HEK293T (cell line): ENCODE results near the gene SLC25A29.
"Not testable (repeated sequence)": the region's sequence is repeated elsewhere in the genome, so short reads cannot be mapped to it uniquely, and the experiment has no call there.

Source experiments
- CTCF ChIA-PET: fragments of 350-600 bp; formaldehyde crosslinking; extraction: SDS; loops from one replicate; lab custom pipeline; 2021; ENCODE audit warnings: antibody characterized with exemption, inconsistent platforms; lab: Yijun Ruan, JAX
- POLR2A ChIA-PET: fragments of 350-600 bp; formaldehyde crosslinking; extraction: SDS; loops from one replicate; lab custom pipeline; 2020; ENCODE audit warnings: antibody characterized with exemption, inconsistent platforms; lab: Yijun Ruan, JAX
- DNase-seq: peaks from one replicate; pipeline ENCODE4 v3.0.0; 2012; ENCODE audit warnings: mixed read lengths; ENCODE audit errors: extremely low spot score
- ARNT ChIP-seq: fragments of 450-650 bp; IDR thresholded peaks from 2 replicates; pipeline ENCODE4 v1.6.1; 2017; ENCODE audit warnings: mild to moderate bottlenecking
- BHLHE40 ChIP-seq: fragments of 450-650 bp; IDR thresholded peaks from 2 replicates; pipeline ENCODE4 v1.6.1; 2016; ENCODE audit warnings: mild to moderate bottlenecking, moderate library complexity, borderline replicate concordance
- CTBP1 ChIP-seq: fragments of 450-650 bp; IDR thresholded peaks from 2 replicates; pipeline ENCODE4 v1.6.1; 2016; ENCODE audit warnings: borderline replicate concordance
- ELF4 ChIP-seq: fragments of 450-650 bp; IDR thresholded peaks from 2 replicates; pipeline ENCODE4 v1.6.1; 2017; ENCODE audit warnings: antibody characterized with exemption
- FOXA1 ChIP-seq: fragments of 450-650 bp; IDR thresholded peaks from 2 replicates; pipeline ENCODE4 v1.6.1; 2016; ENCODE audit warnings: mild to moderate bottlenecking
- FOXK2 ChIP-seq: fragments of 450-650 bp; IDR thresholded peaks from 2 replicates; pipeline ENCODE4 v1.6.1; 2016; ENCODE audit warnings: mild to moderate bottlenecking
- FOXM1 ChIP-seq: fragments of 450-650 bp; IDR thresholded peaks from 2 replicates; pipeline ENCODE4 v1.6.1; 2017; ENCODE audit warnings: mild to moderate bottlenecking, borderline replicate concordance
- HDGF ChIP-seq: fragments of 450-650 bp; IDR thresholded peaks from 2 replicates; pipeline ENCODE4 v1.6.1; 2017; ENCODE audit warnings: antibody characterized with exemption, borderline replicate concordance
- L3MBTL2 ChIP-seq: fragments of 450-650 bp; conservative IDR thresholded peaks from 2 replicates; pipeline ENCODE4 v1.6.1; 2016; ENCODE audit warnings: mild to moderate bottlenecking
- LEF1 ChIP-seq: fragments of 450-650 bp; IDR thresholded peaks from 2 replicates; pipeline ENCODE4 v1.6.1; 2017; ENCODE audit warnings: mild to moderate bottlenecking, borderline replicate concordance
- NFRKB ChIP-seq: fragments of 450-650 bp; IDR thresholded peaks from 2 replicates; pipeline ENCODE4 v1.6.1; 2016; ENCODE audit warnings: mild to moderate bottlenecking, moderate library complexity
- SP1 ChIP-seq: fragments of 450-650 bp; IDR thresholded peaks from 2 replicates; pipeline ENCODE4 v1.6.1; 2017
- SUZ12 ChIP-seq: fragments of 450-650 bp; IDR thresholded peaks from 2 replicates; pipeline ENCODE4 v1.6.1; 2016; ENCODE audit warnings: mild to moderate bottlenecking
- TARDBP ChIP-seq: fragments of 450-650 bp; IDR thresholded peaks from 2 replicates; pipeline ENCODE4 v1.6.1; 2016
- ZNF384 ChIP-seq: fragments of 450-650 bp; IDR thresholded peaks from 2 replicates; pipeline ENCODE4 v1.6.1; 2016
- TF ChIP-seq, protein P1 (sequence below): fragments of 450-650 bp; IDR thresholded peaks from 2 replicates; pipeline ENCODE4 v1.6.1; 2016

SLC25A29 gene

DNA sequence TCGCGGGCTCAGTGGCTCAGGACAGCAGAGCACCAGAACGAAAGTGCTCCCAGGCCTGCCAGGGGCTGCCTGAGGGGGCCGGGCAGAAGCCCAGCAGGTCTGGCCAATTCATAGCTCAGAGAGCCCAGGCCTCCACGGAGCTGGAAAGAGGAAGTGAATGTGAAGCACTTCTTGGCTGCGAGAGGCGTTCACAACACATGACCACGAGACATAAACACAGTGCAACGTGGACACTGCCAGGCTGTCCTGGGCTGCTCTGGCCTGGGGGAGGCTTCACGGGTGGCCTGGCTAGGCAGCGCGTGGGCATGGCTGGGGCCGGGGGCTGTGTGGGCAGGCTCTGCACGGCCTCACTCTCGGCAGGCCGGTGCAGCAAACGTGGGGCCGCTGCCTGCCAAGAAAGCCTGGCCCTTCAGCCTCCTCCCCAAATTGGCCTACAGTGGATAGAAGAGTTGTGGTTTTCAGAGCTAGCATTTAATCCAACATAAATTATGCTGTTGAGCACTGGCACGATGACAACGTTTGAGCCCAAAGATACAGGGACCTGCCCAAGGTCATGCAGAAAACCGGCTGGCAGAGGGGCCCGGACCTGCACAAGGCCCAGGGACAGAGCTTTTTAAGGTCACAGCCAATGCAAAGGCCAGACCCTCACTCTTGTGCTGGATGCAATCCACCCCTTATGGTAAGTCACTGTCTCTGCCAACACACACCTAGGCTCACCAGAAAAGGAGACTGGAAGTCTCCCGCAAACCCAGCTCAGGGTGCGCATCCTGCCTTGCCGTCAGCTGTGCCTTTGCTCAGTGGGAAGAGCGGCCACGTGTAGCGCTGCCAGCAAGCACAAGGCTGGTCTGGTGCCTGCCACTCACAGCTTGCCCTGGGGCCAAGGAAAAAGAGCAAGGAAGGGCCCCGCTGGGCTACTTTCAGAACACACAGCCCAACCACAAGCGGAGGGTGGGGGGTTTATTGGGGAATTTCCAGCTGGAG is 8.6 kb downstream of the SLC25A29 start:
- CTCF ChIA-PET, result no interaction called here
- DNase-seq, result no peak
- TF ChIP-seq, protein P1, sequence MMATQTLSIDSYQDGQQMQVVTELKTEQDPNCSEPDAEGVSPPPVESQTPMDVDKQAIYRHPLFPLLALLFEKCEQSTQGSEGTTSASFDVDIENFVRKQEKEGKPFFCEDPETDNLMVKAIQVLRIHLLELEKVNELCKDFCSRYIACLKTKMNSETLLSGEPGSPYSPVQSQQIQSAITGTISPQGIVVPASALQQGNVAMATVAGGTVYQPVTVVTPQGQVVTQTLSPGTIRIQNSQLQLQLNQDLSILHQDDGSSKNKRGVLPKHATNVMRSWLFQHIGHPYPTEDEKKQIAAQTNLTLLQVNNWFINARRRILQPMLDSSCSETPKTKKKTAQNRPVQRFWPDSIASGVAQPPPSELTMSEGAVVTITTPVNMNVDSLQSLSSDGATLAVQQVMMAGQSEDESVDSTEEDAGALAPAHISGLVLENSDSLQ, result peak; percentile 33; the same call in 1 of the 2 replicates
- no peak for TF ChIP-seq BHLHE40
- TF ChIP-seq LEF1, result no peak
- no peak for TF ChIP-seq ZNF384
- no peak for TF ChIP-seq ARNT
- POLR2A ChIA-PET, result interaction anchor here (1.5 kb wide), 1 partner anchor 80 kb away, joined by 3 read pairs; no protein-coding TSS in a partner anchor

DNA sequence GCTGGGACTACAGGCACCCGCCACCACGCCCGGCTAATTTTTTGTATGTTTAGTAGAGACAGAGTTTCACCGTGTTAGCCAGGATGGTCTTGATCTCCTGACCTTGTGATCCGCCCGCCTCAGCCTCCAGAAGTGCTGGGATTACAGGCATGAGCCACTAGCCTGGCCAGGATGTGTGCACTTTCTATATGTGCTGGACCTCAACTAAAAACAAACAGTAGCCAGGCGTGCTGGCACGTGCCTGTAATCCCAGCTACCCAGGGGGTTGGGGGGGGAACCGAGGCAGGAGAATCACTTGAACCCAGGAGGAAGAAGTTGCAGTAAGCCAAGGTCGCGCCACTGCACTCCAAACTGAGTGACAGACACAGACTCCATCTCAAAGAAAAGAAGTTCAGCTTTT is 9.5 kb downstream of the SLC25A29 start:
- POLR2A ChIA-PET, DNase-seq: not testable (repeated sequence)
- CTCF ChIA-PET, result interaction anchor here (1.4 kb wide), 1 partner anchor 11 kb away, joined by 4 read pairs; no protein-coding TSS in a partner anchor

DNA sequence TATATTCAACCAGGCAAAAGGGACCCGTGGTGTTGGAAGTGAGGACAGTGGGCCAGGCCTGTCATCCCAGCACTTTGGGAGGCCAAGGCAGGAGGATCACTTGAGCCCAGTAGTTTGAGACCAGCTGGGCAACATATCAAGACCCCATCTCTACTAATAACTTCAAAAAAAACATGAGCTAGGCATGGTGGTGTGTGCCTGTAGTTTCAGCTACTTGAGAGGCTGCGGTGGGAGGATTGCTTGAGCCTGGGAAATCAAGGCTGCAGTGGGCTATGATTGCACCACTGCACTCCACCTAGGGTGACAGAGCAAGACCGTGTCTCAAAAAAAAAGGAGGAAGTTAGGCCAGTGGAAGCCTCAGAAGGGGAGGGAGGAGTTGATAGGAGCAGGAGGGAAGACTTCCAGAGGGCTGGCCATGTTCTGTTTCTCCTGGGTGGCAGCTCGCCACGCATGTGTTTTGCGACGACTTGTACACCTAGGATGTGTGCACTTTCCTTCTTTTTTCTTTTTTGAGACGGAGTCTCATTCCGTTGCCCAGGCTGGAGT is 10.1 kb downstream of the SLC25A29 start:
- ChIA-PET POLR2A (no interaction called here), CTCF (interaction anchor here (1.4 kb wide), 1 partner anchor 10 kb away, joined by 4 read pairs; no protein-coding TSS in a partner anchor)
- DNase-seq, result no peak
- TF ChIP-seq FOXM1 (no peak), LEF1 (no peak), ZNF384 (no peak), SP1 (no peak), SUZ12 (no peak), TARDBP (no peak), FOXA1 (no peak), CTBP1 (no peak), ARNT (no peak), ELF4 (no peak), HDGF (no peak), FOXK2 (no peak), NFRKB (no peak)
- TF ChIP-seq, protein P1, result no peak

DNA sequence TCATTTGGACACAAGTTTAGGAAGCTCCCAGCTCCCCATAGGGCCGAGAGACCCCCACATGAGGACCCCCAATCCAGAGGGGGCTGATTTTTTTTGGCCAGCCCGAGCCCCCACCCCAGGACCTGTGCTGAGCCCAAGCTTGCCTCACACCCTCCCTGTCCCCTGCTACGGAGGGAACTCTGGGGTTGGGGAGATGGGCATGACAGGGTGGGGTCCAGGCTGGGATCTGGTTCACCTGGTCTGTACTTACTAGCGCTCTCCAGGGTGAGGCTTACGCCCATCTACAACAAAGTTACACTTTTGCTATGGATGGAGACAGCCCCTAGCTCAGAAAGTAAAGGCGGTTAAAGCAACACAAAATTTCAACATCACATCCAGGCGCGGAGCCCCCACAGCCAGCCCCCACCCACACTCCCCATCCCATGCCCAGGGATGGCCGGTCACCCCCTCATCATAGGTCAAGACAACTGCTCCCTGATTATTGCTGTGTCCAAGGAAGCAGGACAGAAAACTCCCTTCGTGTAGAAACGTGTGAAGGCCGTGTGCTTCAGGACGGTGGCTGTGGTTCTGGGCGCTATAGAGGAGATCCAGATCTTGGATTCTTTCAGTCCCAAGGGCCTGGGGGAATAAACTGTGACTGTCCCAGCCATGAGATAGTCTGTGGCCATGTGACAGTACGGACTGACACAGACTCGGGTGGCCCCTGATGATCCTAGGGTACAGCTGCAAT is 10.7 kb downstream of the SLC25A29 start:
- DNase-seq, result no peak
- no peak for TF ChIP-seq BHLHE40
- no peak for TF ChIP-seq TARDBP
- no peak for TF ChIP-seq FOXK2
- TF ChIP-seq LEF1, result no peak
- POLR2A ChIA-PET, result no interaction called here
- CTCF ChIA-PET, result interaction anchor here (1.4 to 2.1 kb wide), 2 partner anchors 10 kb away, joined by 4 to 5 read pairs; no protein-coding TSS in a partner anchor

DNA sequence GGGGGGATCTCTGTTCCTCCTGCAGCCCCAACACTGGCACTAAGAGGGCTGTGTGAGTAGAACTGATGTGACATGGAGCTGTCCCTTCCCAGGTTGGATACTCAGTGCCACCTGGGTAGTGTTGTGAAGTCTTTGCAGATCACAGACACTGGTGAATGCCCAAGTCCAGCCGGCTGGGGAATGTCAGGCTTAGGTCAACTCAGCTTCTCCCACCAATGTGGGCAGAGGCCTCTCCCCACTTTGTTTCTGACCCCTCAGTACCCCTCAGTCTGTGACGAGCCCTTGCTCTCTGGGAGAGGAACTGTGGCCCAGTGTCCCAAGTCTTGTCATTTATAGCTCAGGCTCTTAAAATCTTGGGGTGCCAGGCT is 11.3 kb downstream of the SLC25A29 start:
- POLR2A ChIA-PET, result no interaction called here
- TF ChIP-seq FOXA1 (no peak), CTBP1 (no peak), BHLHE40 (no peak), SP1 (no peak), SUZ12 (no peak), LEF1 (no peak), FOXM1 (no peak), HDGF (no peak)
- TF ChIP-seq, protein P1, result no peak
- CTCF ChIA-PET, result interaction anchor here (1.4 to 2.1 kb wide), 2 partner anchors 9 to 83 kb away, joined by 4 to 5 read pairs; no protein-coding TSS in a partner anchor
- no peak for DNase-seq

DNA sequence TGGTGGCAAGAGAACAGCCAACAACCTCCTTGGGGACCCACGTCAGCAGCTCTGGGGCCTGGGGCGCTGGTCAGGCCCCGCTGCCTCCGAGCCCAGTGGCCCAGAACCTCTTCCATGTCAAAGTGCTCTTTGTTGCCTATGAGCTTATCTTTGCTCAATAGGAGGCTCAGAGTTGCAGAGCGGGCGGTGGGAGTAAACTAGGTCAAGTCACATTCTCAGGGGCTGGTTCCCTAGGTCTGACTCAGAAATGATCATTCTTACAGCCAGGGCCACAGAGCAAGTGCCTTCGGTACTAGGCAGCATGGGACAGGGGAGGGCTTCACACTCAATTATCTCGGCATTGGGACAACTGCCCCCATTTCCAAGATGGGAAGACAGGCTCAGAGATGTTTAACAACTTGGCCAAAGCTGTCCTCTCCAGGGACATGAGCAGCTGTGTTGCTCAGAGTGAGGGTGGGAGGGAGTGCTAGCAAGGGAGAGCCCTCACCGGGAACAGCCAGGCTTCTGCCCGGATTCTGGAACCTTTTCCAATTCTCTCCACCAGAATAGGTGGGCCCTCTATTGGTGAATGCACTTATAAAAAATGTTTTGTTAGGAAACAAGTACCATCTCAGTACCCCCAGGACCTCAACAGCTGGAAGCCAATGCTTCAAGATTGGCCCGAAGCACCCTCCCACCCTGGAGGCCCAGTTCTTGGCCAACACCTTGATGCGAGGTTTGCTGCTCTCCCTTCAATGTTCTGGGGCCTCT is 11.9 kb downstream of the SLC25A29 start:
- ChIA-PET POLR2A (no interaction called here), CTCF (interaction anchor here (1.4 to 2.1 kb wide), 2 partner anchors 9 to 83 kb away, joined by 4 to 5 read pairs; no protein-coding TSS in a partner anchor)
- DNase-seq, result no peak
- no peak for TF ChIP-seq SP1
- TF ChIP-seq ARNT, result no peak
- TF ChIP-seq NFRKB, result no peak
- no peak for TF ChIP-seq CTBP1
- no peak for TF ChIP-seq FOXA1
- TF ChIP-seq, protein P1, result no peak
- no peak for TF ChIP-seq FOXM1
- no peak for TF ChIP-seq ZNF384
- no peak for TF ChIP-seq BHLHE40
- TF ChIP-seq FOXK2, result no peak
- no peak for TF ChIP-seq L3MBTL2
- no peak for TF ChIP-seq SUZ12
- TF ChIP-seq TARDBP, result no peak
- TF ChIP-seq LEF1, result no peak
- TF ChIP-seq HDGF, result no peak
